HK-2 (cell line): Measurements from ENCODE around the gene CSAD.
A peak's percentile ranks its signal among the peaks of the same experiment; 100 is the strongest.
"Not testable (repeated sequence)": the region's sequence is repeated elsewhere in the genome, so short reads cannot be mapped to it uniquely, and the experiment has no call there.

ENCODE experiments used
- DNase-seq: peaks from one replicate; pipeline ENCODE4 v3.0.0-alpha.2; 2018; ENCODE audit not compliant: unreplicated experiment

CSAD gene

DNA sequence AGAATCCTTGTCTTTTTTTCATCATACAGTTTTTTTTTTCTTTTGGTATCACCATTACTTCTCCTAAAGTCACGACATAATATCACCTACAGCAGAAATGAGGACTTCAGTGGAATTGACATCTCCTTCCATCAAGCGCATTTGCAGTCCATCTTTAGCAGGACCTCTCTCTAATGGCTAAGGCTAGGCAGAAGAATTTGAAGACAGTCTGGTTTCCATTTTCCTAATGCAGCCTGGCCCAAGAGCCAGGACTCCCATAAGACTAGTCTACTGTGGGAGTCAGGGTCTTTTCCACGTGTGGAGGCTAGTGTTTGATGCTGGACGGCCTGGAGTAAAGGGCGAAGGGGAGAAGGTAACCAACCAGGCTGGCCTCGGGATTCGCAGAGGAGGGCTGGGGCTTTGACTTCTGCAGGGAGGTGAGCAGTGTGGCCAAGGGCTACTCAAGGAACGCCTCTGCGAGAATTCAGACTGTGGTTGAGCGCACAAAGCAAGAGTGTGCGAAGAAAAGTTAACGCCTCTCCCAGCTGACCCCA, 972 bp downstream of the CSAD start:
- DNase-seq = no peak

DNA sequence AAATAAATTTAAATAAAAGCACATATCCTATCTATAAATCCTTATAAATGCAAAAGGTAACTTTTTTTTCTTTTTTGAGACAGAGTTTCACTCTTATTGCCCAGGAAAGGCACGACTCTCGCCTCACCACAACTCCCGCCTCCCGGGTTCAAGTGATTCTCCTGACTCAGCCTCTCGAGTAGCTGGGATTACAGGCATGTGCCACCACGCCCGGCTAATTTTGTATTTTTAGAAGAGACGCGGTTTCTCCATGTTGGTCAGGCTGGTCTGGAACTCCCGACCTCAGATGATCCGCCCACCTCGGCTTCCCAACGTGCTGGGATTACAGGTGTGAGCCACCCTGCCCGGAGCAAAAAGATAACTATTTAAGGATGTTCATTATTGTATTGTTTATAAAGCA, 1.9 kb downstream of the CSAD start:
- DNase-seq = not testable (repeated sequence)

DNA sequence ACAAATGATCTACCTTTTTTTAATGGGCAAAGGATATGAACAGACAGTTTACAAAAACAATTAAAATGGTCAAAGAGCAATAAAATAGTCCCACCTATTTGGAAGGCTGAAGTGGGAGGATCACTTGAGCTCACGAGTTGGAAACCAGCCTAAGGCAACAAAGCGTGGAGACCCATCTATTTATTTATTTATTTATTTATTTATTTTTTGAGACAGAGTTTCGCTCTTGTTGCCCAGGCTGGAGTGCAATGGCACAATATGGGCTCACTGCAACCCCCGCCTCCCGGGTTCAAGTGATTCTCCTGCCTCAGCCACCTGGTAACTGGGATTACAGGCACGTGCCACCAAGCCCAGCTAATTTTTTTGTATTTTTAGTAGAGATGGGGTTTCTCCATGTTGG, 3.3 kb downstream of the CSAD start:
- DNase-seq = not testable (repeated sequence)

DNA sequence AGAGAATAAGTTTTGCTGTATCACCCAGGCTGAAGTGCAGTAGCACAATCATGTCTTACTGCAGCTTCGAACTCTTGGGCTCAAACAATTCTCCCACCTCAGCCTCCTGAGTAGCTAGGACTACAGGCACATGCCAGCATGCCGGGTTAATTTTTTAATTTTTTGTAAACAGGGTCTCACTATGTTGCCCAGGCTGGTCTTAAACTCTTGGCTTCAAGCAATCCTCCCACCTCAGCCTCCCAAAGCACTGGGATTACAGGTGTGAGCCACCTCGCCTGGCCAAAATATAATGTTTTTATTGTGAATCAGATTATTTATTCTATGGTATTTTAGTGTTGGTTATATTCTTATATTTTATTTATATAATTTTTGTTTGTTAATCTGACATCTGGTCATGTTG, 4.0 kb downstream of the CSAD start:
- no peak for DNase-seq

DNA sequence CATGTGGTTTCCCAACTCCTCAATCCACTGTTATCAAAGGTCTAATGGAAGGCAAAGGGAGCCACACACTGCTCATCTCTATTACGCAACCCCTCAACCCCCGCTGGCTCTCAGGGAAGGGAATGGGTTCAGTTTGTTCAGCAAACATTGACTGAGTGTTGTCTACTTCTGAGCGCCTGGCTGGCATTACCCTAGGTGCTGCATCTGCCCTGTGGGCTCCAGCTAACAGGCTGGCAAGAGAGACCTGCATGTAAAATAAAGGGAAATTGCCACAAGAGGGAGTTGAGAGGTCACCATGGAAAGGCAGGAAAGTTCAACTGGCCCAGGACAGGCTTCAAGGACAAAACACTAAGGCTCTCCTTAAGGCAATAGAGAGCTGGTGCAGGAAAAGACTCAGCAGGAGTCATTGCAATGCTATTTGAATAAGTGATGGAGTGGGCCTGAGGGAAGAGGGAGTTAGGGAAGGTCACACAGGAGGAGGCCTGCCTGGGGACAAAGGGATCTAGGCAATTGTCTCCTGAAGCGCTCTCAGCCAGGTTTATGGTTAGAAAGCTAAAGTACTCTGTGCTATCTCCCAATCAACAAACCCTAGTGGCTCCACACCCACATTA, 5.7 kb downstream of the CSAD start:
- no peak for DNase-seq

DNA sequence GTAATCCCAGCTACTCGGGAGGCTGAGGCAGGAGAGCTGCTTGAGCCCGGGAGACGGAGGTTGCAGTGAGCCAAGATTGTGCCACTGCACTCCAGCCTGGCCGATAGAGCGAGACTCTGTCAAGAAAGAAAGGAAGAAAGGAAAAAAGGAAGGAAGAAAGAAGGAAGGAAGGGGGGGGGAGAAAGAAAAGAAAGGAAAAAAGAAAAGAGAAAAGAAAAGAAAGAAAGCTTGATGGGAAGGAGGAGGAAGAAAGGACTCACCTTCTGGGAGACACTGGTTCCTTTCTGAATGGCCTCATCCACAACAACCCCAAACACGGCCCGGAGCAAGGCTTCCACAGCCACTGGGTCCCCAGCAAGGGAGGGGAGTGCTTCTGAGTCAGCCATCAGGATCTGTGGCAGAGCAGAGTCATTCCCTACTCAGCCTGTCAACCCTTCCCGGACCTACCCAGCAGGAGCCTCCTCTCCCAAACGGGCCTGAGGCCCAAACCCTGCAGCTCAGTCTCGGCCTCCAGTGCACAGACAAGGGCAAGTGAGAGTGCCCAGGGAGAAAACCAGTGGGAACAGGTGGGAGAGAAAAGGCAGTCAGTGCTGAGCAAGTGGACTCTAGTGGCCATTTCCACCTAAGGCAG, 7.5 kb downstream of the CSAD start:
- DNase-seq = no peak

DNA sequence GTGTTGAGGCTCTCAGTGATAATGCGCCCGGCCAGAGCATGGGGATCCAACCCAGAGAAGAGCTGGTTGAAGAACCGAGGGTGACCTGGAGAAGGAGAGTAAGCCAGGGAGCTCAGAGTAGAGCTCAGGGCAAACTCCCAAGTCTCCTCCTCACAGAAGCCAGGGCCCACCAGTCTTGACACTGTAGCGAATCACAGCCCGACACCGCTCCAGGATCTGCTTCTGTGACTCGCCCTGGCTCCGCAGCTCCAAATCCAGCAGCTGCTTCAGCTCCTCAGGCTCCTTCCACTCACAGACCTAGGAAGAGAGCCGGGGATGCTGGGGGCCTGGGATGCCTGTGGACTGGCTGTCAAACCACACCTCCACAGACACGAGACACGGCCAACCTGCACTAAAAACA, 8.4 kb downstream of the CSAD start:
- DNase-seq = no peak

DNA sequence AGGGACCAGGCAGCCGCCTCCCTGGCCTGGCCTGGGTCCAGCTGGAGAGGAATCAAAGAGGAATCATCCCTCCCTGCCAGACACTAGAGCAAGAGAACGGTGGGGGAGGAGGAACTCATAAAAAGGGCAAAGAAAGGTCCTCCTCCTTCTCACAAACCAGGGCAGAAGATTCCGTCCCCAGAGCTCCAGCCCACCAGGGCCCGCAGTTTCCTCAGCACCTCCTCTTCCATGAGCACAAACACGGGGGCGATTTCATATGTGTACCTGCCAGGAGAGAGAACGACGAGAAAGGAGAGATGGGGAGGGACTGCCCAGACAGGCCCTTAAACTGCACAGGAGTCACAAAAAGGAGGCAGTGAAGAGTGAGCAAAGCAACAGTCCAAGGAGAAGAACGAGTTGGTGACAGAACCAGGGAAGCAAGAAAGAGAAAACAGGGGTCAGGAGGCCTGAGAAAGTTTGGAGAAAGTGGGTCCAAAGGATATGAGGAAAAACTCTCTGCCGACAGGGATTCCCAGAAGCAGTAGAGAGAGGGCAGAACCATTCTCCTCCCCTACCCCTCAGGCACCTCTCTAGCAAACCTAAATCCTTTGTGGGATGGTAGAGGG, 8.9 kb downstream of the CSAD start:
- no peak for DNase-seq

DNA sequence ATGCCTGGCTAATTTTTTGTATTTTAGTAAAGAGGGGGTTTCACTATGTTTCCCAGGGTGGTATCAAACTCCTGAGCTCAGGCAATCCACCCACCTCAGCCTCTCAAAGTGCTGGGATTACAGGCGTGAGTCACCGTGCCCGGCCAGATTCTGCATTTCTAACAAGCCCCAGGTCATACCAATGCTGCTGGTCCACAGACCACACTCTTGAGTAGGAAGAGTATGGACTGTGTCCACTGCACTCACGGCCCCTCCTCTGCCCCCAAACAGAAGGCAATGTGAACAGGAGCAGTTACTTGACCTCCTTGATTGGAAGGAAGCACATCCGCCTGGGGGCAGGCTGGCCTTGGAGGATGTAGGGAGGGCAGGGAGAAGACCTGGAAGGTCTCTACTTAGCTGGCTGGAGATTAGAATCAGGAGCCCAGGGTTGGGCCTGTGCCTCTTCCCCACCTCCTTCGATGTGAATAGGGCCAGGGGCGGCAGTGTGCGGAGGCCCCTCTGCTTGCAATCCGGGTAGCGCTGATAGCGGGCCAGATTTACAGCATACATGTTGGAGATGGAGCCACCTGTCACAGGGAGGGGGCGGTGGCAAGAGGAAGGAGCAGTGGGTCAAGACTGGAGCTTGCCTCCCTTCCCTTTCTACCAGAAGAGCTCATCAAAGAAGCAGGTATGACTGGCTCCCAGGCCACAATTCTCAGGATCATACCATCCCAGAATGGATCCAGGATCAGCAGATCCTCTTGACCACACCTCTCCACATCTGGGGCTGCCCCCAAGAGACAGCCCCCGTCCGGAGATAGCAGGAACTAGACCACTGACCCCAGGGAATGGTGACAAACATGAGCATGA, 9.6 kb downstream of the CSAD start:
- no peak for DNase-seq

DNA sequence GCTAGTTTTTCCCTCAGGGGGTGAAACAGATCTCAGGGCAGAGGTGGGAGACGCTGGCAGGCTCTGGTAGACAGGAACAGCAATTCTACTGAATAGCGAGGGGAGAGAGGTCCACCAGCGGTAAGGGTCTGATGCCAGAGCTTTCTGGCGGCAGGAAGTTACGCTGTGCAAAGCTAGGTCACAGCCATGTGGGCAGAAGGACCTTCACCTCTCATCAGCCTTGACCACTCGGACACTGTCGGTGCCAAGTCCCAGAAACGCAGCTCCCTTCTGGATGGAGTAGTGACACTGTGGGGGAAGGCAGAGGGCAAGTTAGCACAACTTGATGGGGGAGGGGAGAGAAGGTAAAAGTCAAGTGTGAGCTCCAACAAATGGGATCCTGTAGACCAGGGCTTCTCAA, 10.5 kb downstream of the CSAD start:
- DNase-seq = no peak

DNA sequence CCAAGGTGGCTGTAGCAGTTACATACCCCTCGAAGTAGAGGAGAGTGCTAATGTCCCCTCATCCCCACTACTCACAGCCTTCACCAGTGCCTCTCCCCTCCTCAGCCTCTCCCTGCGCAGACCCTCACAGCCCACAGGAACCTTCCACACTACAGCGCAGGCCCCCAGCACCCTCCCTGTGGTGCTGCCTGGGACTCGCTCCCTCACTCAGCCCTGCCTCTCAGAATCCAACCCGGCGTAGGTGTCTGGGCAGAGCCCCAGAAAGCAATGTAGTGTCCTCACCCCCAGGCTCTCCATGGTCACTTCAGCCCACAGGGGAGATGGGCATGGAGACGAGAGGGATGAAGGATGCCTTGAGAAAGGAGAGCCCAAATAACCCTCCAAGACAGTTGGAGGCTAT, 11.1 kb downstream of the CSAD start:
- DNase-seq = no peak

DNA sequence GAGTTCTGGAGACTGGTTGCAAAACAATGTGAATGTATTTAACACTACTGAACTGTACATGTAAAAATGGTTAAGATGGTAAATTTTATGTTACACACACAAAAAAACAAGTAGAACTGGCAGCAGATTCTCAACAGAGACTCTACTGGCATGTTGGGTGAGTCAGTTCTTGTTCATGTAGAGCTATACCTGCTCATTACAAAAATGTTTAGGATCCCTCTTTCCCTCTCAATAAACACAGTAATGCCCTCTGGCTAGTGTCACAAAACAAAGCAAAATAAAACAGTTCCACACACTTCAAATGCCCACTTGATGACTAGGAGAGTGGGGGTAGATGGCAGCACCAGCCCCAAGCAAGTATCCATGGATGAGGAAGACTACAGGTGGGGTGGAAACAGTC, 13.9 kb downstream of the CSAD start:
- DNase-seq = no peak

DNA sequence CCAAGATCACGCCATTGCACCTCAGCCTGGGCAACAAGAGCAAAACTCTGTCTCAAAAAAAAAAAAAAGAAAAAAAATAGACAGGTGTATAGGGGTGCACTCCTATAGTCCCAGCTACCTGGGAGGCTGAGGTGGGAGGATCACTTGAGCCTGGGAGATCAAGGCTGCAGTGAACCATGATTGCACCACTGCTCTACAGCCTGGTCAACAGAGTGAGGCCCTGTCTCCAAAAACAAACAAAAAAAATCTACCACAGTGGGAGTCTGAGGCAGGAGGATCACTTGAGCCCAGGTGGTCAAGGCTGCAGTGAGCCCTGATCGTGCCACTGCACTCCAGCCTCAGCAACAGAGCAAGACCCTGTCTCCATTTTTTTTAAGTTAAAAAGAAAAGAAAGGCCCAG, 17.7 kb downstream of the CSAD start:
- not testable (repeated sequence) for DNase-seq

DNA sequence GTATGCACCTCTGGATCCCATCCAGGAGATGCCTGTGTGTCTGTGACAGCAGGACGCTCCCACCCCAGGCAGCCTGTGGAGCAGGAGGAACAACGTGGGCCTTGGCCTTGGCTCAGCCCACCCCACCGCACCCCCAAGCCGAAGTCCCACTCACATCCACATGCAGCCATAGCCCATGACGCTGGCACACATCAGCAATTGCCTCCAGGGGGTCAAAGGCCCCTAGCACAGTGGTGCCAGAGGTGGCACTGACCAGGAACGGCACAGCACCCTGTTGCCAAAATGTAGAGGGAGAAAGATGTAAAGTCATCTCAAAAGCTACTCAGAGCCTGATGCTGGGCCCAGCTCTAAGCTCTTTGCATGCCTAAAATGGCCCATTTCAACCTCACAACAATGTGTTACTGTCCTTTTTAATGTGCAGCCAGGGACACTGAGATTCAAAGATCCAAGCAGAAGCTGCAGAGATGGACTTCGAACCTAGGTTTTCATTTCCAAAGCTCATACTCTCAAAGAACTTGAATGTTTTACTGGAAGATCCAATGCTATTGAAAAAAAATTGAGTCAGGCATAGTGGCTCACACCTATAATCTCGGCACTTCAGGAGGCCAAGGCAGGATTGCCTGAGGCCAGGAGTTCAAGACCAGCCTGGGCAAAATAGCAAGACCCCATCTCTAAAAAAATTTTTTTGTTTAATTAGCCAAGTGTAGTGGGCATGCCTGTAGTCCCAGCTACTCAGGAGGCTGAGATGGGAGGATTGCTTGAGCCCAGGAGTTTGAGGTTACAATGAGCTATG, 19.4 kb downstream of the CSAD start:
- DNase-seq = no peak

DNA sequence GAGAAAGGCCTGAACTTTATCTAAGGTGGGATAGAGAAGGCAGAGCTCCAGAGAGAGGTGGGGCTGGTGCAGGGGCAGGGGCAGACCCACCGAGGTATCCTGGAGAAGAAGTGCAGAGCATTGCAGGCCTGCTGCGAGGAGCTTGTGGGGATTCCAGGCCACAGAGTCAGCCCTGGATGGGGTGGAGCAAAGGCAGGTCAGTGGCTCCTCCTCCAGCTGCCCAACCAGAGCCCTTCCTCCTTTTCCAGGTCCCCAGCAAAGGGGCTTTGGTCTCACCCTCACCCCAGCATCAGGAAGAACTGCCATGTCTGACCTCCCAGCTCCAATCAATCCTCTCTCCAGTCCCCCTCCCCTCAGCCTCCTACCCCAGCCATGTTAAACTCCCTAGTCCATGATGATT, 20.1 kb downstream of the CSAD start:
- DNase-seq = no peak

DNA sequence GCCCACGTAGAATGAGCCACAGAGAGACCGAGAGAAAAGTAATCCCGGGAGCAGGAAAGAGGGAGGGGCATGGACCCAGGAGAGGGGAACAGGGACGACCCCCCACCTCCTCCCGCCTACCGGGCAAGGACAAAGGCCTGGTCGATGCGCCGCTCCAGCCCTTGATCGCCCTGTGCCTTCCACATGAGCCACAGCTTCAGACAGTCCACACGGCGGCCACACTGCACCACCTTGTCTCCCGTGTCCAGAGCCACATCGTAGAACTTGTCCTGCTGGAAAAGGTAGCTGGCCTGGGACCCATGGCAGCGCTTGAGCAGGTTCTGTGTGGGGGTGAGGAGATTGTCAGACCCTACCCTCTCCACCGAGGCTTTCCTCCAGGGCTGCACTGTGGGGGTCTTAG, 20.7 kb downstream of the CSAD start:
- DNase-seq = no peak

DNA sequence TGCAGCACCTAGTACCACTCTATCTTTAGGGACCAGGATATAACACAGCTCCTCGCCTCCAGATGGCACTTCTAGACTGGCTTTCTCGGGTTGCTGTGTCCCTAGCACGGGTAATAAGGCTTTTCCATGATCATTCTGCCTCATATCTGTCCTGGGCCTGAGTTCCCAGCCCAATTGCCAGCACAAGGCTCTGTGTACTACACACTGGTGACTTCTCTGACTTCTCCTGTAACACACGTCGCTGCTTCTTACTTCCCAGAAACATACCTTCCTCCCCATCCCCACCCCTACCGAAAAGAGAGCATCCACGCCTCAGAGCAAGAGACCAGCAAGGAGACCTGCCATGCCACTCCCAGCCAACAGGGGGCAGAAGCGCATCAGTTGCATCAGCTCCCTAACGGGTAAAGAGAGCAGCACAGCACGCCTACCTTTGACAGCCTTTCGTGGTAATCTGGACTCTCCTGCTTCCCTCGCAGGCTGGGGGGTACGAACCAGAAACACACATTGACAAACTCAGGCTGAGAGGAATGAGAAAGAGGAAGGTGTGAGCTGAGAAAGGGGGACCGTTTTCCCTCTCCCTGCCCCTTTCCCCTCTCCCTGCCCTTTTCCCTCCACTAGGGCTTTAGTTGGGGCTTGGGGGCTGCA, 21.4 kb downstream of the CSAD start:
- peak; percentile 84 for DNase-seq

DNA sequence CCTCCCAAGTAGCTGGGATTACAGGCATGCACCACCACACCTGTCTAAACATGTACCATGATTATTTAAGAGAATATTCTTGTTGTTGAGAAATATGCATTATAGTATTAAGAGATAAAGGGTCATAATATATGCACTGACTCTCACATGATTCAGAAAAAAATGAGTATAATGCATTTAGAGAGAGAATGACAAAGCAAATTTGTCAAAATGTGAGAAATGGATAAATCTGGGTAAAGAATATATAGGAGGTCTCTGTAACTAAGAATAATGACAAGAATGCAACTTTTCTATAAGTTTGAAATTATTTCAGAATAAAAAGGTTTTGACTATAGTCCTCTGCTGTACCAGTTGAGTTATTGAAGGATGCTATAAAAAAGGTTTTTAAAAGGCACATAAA, 28.3 kb downstream of the CSAD start:
- no peak for DNase-seq

DNA sequence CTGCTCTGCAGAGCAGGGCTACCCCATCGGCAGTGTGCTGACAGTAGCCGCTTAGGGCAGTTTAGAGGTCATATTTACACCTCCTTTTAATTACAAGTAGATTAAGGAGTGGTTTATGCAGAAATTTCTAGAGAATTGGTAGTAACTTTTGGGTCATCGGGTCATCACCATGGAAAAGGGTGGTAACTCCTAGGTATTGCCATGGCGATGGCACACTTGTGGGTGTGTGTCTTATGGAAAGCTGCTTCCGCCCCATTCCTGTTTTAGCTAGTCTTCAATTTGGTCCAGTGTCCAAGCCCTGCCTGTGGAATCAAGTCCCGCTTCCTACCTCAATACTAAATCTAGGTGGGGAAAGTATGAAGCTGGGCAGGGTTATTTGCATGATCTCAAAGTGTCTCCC, 29.7 kb downstream of the CSAD start:
- DNase-seq = no peak

DNA sequence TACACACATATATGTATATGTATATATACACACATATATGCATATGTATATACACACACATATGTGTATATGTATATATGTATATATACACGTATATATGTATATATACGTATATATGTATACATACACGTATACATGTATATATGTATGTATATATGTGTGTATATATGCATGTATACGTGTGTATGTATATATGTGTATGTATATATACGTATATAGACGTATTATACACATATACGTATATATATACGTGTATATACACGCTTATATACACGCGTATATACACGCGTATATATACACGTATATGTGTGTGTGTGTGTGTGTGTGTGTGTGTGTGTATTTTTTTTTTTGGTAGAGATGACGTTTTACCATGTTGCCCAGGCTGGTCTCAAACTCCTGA, 33.1 kb downstream of the CSAD start:
- no peak for DNase-seq

DNA sequence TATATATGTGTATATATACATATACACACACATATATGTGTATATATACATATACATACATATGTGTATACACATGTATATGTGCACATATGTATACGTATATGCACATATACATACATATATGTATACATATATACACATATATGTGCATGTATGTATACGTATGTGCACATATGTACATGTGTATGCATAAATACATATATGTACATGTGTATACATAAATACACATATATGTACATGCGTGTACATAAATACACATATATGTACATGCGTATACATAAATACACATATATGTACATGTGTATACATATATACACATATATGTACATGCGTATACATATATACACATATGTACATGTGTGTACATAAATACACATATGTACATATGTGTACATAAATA, 33.5 kb downstream of the CSAD start:
- no peak for DNase-seq
